HG03342 (cell line): ENCODE measurements around the gene UBE2E2.
A peak's percentile ranks its signal among the peaks of the same experiment; 100 is the strongest.

Experiments
- ATAC-seq: cut with Tn5 transposase; IDR thresholded peaks from one replicate; pipeline ENCODE4 v1.9.1; 2021; ENCODE audit warnings: mild to moderate bottlenecking, moderate library complexity; ENCODE audit not compliant: unreplicated experiment

The UBE2E2 gene

GRCh38 chr3:23468203-23468602 is 265.1 kb downstream of the UBE2E2 start:
- no peak for ATAC-seq

- no peak for ATAC-seq
Observed at GRCh38 chr3:23474580-23475357, 271.6 kb downstream of the UBE2E2 start.

GRCh38 chr3:23475446-23475845 is 272.3 kb downstream of the UBE2E2 start:
- ATAC-seq: no peak

- no peak for ATAC-seq
Observed at GRCh38 chr3:23479026-23479425, 275.9 kb downstream of the UBE2E2 start.

GRCh38 chr3:23479615-23480328 is 276.6 kb downstream of the UBE2E2 start:
- ATAC-seq: no peak

- no peak for ATAC-seq
Observed at GRCh38 chr3:23480329-23480714, 277.2 kb downstream of the UBE2E2 start.

GRCh38 chr3:23481011-23481615 is 278.0 kb downstream of the UBE2E2 start:
- no peak for ATAC-seq

GRCh38 chr3:23481616-23482278 is 278.6 kb downstream of the UBE2E2 start:
- peak; percentile 53 for ATAC-seq

- no peak for ATAC-seq
Observed at GRCh38 chr3:23484386-23484785, 281.3 kb downstream of the UBE2E2 start.

- no peak for ATAC-seq
Observed at GRCh38 chr3:23485922-23486321, 282.8 kb downstream of the UBE2E2 start.

GRCh38 chr3:23487015-23487414 is 283.9 kb downstream of the UBE2E2 start:
- ATAC-seq: no peak

- no peak for ATAC-seq
Observed at GRCh38 chr3:23488618-23489017, 285.5 kb downstream of the UBE2E2 start.

- no peak for ATAC-seq
Observed at GRCh38 chr3:23489300-23490158, 286.4 kb downstream of the UBE2E2 start.

GRCh38 chr3:23490459-23490858 is 287.3 kb downstream of the UBE2E2 start:
- no peak for ATAC-seq

GRCh38 chr3:23492057-23492456 is 288.9 kb downstream of the UBE2E2 start:
- ATAC-seq: no peak

GRCh38 chr3:23493889-23494288 is 290.8 kb downstream of the UBE2E2 start:
- ATAC-seq: no peak

GRCh38 chr3:23494967-23495366 is 291.8 kb downstream of the UBE2E2 start:
- ATAC-seq: no peak

GRCh38 chr3:23495507-23495906 is 292.4 kb downstream of the UBE2E2 start:
- ATAC-seq: no peak

- ATAC-seq: peak; percentile 66
Observed at GRCh38 chr3:23496165-23496564, 293.0 kb downstream of the UBE2E2 start.

GRCh38 chr3:23497156-23497555 is 294.0 kb downstream of the UBE2E2 start:
- no peak for ATAC-seq
